HG03442 (cell line): ENCODE results near the gene NCOR2.

ENCODE experiments used
- ATAC-seq: cut with Tn5 transposase; IDR thresholded peaks from one replicate; pipeline ENCODE4 v1.9.1; 2021; ENCODE audit warnings: mild to moderate bottlenecking, moderate library complexity; ENCODE audit not compliant: unreplicated experiment

NCOR2 gene

GRCh38 chr12:124529565-124530276 lies 37.7 kb downstream of the NCOR2 start:
- ATAC-seq = no peak

- ATAC-seq = no peak
Measured at GRCh38 chr12:124527861-124528561, 39.4 kb downstream of the NCOR2 start.

GRCh38 chr12:124525927-124526692 lies 41.3 kb downstream of the NCOR2 start:
- ATAC-seq = no peak

- no peak for ATAC-seq
Measured at GRCh38 chr12:124525455-124525854, 42.0 kb downstream of the NCOR2 start.

- no peak for ATAC-seq
Measured at GRCh38 chr12:124524231-124524925, 43.0 kb downstream of the NCOR2 start.

GRCh38 chr12:124523071-124523470 lies 44.3 kb downstream of the NCOR2 start:
- ATAC-seq = no peak

- ATAC-seq = no peak
Measured at GRCh38 chr12:124520907-124521306, 46.5 kb downstream of the NCOR2 start.

GRCh38 chr12:124520265-124520701 lies 47.1 kb downstream of the NCOR2 start:
- ATAC-seq = no peak

- no peak for ATAC-seq
Measured at GRCh38 chr12:124519746-124520145, 47.7 kb downstream of the NCOR2 start.

GRCh38 chr12:124518051-124518932 lies 49.1 kb downstream of the NCOR2 start:
- ATAC-seq = no peak
